Spleen (tissue), 11 donors: ENCODE results near the gene HHLA2. TPM values are rescaled to one million over a fixed set of nuclear protein-coding genes. Genes with fewer than 3 reads are reported as not detected.
A peak's percentile ranks its signal among the peaks of the same experiment; 100 is the strongest.

ENCODE experiments used
- DNase-seq: peaks from one replicate; pipeline ENCODE4 v3.0.0-alpha.2; 2020
- H3K27ac ChIP-seq, 8 donors: fragments of 200-600 bp; sonication (generic) in 7 of 8; 1 replicate in 4 of 8; 2 replicates in 4 of 8; pipeline versions ENCODE4 v1.5.0 to v1.8.0; 2016 to 2021; ENCODE audit warnings: inconsistent platforms in 4 of 8, mild to moderate bottlenecking in 4 of 8, moderate library complexity in 1 of 8
- H3K27me3 ChIP-seq, 7 donors: fragments of 200-600 bp; sonication (generic) in 6 of 7; replicated peaks in 1 of 7; 1 replicate in 4 of 7; 2 replicates in 3 of 7; pipeline versions ENCODE4 v1.5.0 to v1.8.0; 2016 to 2021; ENCODE audit warnings: inconsistent platforms in 3 of 7, mild to moderate bottlenecking in 1 of 7
- H3K36me3 ChIP-seq, 6 donors: fragments of 200-600 bp; sonication (generic) in 5 of 6; 1 replicate in 4 of 6; 2 replicates in 2 of 6; pipeline versions ENCODE4 v1.5.0 to v1.8.0; 2016 to 2021; ENCODE audit warnings: inconsistent platforms in 2 of 6
- H3K4me1 ChIP-seq, 6 donors: fragments of 200-600 bp; sonication (generic) in 5 of 6; 1 replicate in 3 of 6; 2 replicates in 3 of 6; pipeline versions ENCODE4 v1.5.0 to v1.8.0; 2016 to 2021; ENCODE audit warnings: inconsistent platforms in 3 of 6
- H3K4me3 ChIP-seq, 8 donors: fragments of 200-600 bp; sonication (generic) in 7 of 8; 1 replicate in 4 of 8; 2 replicates in 4 of 8; pipeline versions ENCODE4 v1.5.0 to v1.8.0; 2016 to 2021; ENCODE audit warnings: inconsistent platforms in 4 of 8, mild to moderate bottlenecking in 4 of 8, moderate library complexity in 2 of 8
- H3K9me3 ChIP-seq, 8 donors: fragments of 200-600 bp; sonication (generic) in 7 of 8; 1 replicate in 4 of 8; 2 replicates in 4 of 8; pipeline versions ENCODE4 v1.5.0 to v1.8.0; 2016 to 2021; ENCODE audit warnings: inconsistent platforms in 4 of 8
- POLR2A ChIP-seq, 3 donors: fragments of 450-650 bp; IDR thresholded peaks; one replicate each; pipeline ENCODE4 v1.5.1; 2017; ENCODE audit warnings: antibody characterized with exemption in 3 of 3, mild to moderate bottlenecking in 1 of 3
- POLR2AphosphoS5 ChIP-seq, 3 donors: sonication (generic); formaldehyde crosslinking; IDR thresholded peaks; one replicate each; pipeline ENCODE4 v1.5.1; 2017; ENCODE audit warnings: antibody characterized with exemption in 3 of 3
- WGBS, 5 donors: extraction: QIAGEN DNeasy Blood & Tissue Kit in 3 of 5; methylation state at CpG; one replicate each; pipeline versions ENCODE4 v1.1.5 to v1.1.7; 2013 to 2018; 5-methylcytosine and 5-hydroxymethylcytosine counted together
- intact Hi-C: fragments of 100-400 bp; cut with DNase I; formaldehyde crosslinking; loops from one replicate; pipeline ENCODE4 v1.15.0; 2023; ENCODE audit warnings: low total_unique reads
- polyA plus RNA-seq, 3 donors: library from polyadenylated mRNA; stranded (reverse); fragments of 200-250 nt; gene quantifications; one replicate each; pipeline ENCODE4 v1.2.1, GENCODE V29; 2013
- total RNA-seq, 7 donors: library from RNA; depleted of rRNA in 3 of 7; stranded (reverse); fragments of >200 nt in 3 of 7; fragmentation: NEBNext Ultra II Directional in 4 of 7; extraction: Animal tissue kit (Norgen Biotek cat#: 25700) in 4 of 7; gene quantifications; one replicate each; pipeline versions ENCODE4 v1.1.0 to v1.2.1, GENCODE V29; 2016 to 2021
- TF ChIP-seq, protein P1 (sequence below), 11 experiments: fragments of 200-600 bp in 7 of 11; fragments of 450-650 bp in 4 of 11; sonication (generic) in 4 of 11; IDR thresholded peaks in 8 of 11; conservative IDR thresholded peaks in 3 of 11; 1 replicate in 7 of 11; 2 replicates in 4 of 11; pipeline versions ENCODE4 v1.4.0 to v1.8.0; 2016 to 2021; ENCODE audit warnings: antibody characterized with exemption in 11 of 11, inconsistent platforms in 4 of 11, mild to moderate bottlenecking in 1 of 11
- donor health status: healthy with polysubstance abuse.
- donor health status: DM: no; HTN: no; CAD: no; lungs with moderate emphysema.
- donor health status: DM: no; HTN: no; CAD: no.
- donor health status: Bipolar disorder and iron deficiency.
- donor health status: healthy.
- donor health status: DM: no; HTN: no; CAD: no.
- donor health status: DM: yes; HTN: yes; CAD: no.

The HHLA2 gene
- total and polyA plus RNA-seq, 10 donors = 0.09 to 0.43 (median 0.18) TPM; not detected in 4

DNA sequence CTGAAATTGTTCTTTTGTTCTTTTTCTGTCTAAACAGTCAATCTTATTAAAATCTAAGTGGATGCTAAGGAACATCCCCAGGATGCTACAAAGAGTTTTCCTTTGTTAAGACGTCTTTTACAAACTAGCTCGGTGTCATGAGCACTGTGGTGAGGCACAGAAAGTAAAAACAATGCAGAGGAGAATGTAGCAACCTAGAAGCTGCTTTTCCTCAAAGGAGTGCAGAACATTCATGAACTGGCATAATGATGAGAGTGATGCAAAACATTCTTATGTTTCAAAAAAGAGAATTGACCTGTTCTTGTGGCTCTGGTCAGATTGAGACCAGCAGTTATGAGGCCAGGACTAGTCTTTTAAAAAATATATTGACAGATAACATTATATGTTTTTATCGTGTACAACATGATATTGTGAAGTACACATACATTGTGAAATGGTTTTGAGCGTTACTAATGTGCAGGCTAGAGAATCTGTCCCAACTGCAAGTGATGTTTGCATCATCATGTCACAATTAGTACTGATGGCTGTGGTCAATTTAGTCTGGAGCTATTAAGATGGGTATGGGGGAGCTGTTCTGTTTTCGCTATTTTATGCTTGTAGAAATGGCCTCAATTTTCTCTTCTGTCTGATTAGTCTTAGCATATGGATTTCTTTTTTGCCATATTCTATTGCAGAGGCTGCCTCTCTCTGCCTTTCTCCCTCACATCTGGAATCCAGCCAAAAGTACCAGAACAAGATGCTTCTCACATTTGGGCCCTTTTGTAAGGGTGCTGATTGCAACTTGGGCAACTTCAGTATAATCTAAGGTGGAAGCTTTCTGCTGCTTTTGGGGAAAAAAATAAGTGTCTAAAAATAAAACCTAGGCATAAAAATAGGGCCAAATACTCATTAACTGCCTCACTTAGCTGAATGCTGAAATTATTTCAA, 50.2 kb downstream of the HHLA2 start:
- H3K4me1 ChIP-seq = peaks cover 0 to 19% (median 0%) of the 10 kb centered on the region in 6 donors
- 62 to 84% (median 66%) methylated on average over 5 of the region's 5 CpGs for WGBS, 5 donors
- H3K36me3 ChIP-seq = no peaks in the 10 kb centered on the region
- peaks cover 0 to 4% (median 0%) of the 10 kb centered on the region in 8 donors for H3K9me3 ChIP-seq
- DNase-seq = no peak
- intact Hi-C loops = no loop called here
- H3K27ac ChIP-seq = peak overlapping the region in 1 of 8 donors; percentile 1
- H3K4me3 ChIP-seq = no peak overlapping the region
- no peak for TF ChIP-seq POLR2A (IDR thresholded peaks at IDR 0.05)
- no peak for TF ChIP-seq POLR2AphosphoS5 (IDR thresholded peaks at IDR 0.05)
- TF ChIP-seq, protein P1, sequence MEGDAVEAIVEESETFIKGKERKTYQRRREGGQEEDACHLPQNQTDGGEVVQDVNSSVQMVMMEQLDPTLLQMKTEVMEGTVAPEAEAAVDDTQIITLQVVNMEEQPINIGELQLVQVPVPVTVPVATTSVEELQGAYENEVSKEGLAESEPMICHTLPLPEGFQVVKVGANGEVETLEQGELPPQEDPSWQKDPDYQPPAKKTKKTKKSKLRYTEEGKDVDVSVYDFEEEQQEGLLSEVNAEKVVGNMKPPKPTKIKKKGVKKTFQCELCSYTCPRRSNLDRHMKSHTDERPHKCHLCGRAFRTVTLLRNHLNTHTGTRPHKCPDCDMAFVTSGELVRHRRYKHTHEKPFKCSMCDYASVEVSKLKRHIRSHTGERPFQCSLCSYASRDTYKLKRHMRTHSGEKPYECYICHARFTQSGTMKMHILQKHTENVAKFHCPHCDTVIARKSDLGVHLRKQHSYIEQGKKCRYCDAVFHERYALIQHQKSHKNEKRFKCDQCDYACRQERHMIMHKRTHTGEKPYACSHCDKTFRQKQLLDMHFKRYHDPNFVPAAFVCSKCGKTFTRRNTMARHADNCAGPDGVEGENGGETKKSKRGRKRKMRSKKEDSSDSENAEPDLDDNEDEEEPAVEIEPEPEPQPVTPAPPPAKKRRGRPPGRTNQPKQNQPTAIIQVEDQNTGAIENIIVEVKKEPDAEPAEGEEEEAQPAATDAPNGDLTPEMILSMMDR (IDR thresholded peaks at IDR 0.05 in 8 of 11, conservative IDR thresholded peaks at IDR 0.05 in 3 of 11) = no peak
- no peaks in the 10 kb centered on the region for H3K27me3 ChIP-seq

- intact Hi-C loops = no loop called here
- DNase-seq = no peak
- Histone ChIP-seq H3K27ac (no peak overlapping the region), H3K27me3 (no peaks in the 10 kb centered on the region), H3K4me3 (no peak overlapping the region), H3K36me3 (no peaks in the 10 kb centered on the region), H3K4me1 (no peaks in the 10 kb centered on the region), H3K9me3 (peaks cover 0 to 4% (median 0%) of the 10 kb centered on the region in 8 donors)
- 55 to 80% (median 75%) methylated on average over 3 of the region's 3 CpGs for WGBS, 5 donors
- TF ChIP-seq, protein P1 (IDR thresholded peaks at IDR 0.05 in 8 of 11, conservative IDR thresholded peaks at IDR 0.05 in 3 of 11) = no peak
- no peak for TF ChIP-seq POLR2AphosphoS5 (IDR thresholded peaks at IDR 0.05)
- no peak for TF ChIP-seq POLR2A (IDR thresholded peaks at IDR 0.05)
These were observed 55.8 kb downstream of the HHLA2 start for GRCh38 chr3:108352176-108352575.

GRCh38 chr3:108354562-108354961, 58.2 kb downstream of the HHLA2 start:
- DNase-seq = no peak
- H3K4me3 ChIP-seq = no peak overlapping the region
- WGBS, 5 donors = 87 to 100% (median 97%) methylated on average over 1 of the region's 1 CpG
- intact Hi-C loops = no loop called here
- H3K36me3 ChIP-seq = no peaks in the 10 kb centered on the region
- no peaks in the 10 kb centered on the region for H3K27me3 ChIP-seq
- no peaks in the 10 kb centered on the region for H3K4me1 ChIP-seq
- H3K9me3 ChIP-seq = no peaks in the 10 kb centered on the region
- TF ChIP-seq POLR2A (IDR thresholded peaks at IDR 0.05) (no peak), POLR2AphosphoS5 (IDR thresholded peaks at IDR 0.05) (no peak)
- TF ChIP-seq, protein P1 (IDR thresholded peaks at IDR 0.05 in 8 of 11, conservative IDR thresholded peaks at IDR 0.05 in 3 of 11) = no peak
- no peak overlapping the region for H3K27ac ChIP-seq

GRCh38 chr3:108357042-108357441, 60.7 kb downstream of the HHLA2 start:
- no peak overlapping the region for H3K27ac ChIP-seq
- TF ChIP-seq POLR2AphosphoS5 (IDR thresholded peaks at IDR 0.05) = no peak
- no peak for TF ChIP-seq POLR2A (IDR thresholded peaks at IDR 0.05)
- TF ChIP-seq, protein P1 (IDR thresholded peaks at IDR 0.05 in 8 of 11, conservative IDR thresholded peaks at IDR 0.05 in 3 of 11) = no peak
- no peaks in the 10 kb centered on the region for H3K27me3 ChIP-seq
- DNase-seq = no peak
- intact Hi-C loops = no loop called here
- no peak overlapping the region for H3K4me3 ChIP-seq
- H3K36me3 ChIP-seq = no peaks in the 10 kb centered on the region
- no peaks in the 10 kb centered on the region for H3K9me3 ChIP-seq
- WGBS, 5 donors = 72 to 93% (median 81%) methylated on average over 2 of the region's 2 CpGs
- H3K4me1 ChIP-seq = no peaks in the 10 kb centered on the region
